GM18951 (cell line): Measurements from ENCODE around the gene DYRK1A.

Experiments used
- POLR2A ChIP-seq: IDR thresholded peaks from 4 replicates; pipeline ENCODE4 v1.6.1; 2011; ENCODE audit warnings: mild to moderate bottlenecking; ENCODE audit not compliant: insufficient read length, insufficient read depth; ENCODE audit errors: extremely low read depth
- in situ Hi-C: fragments of 300-500 bp; cut with MboI; formaldehyde crosslinking; loops from one replicate; pipeline ENCODE4 v1.12.0; 2022; ENCODE audit warnings: low sequenced_read_pairs, mixed read lengths, inconsistent platforms; ENCODE audit not compliant: unreplicated experiment

DYRK1A gene

GRCh38 chr21:37462087-37462861 lies 95.7 kb downstream of the DYRK1A start:
- TF ChIP-seq POLR2A = no peak
- in situ Hi-C loops = no loop called here

GRCh38 chr21:37463083-37463801 lies 96.7 kb downstream of the DYRK1A start:
- no peak for TF ChIP-seq POLR2A
- in situ Hi-C loops = no loop called here

GRCh38 chr21:37467082-37467481 lies 100.5 kb downstream of the DYRK1A start:
- in situ Hi-C loops = no loop called here
- no peak for TF ChIP-seq POLR2A

- no peak for TF ChIP-seq POLR2A
- in situ Hi-C loops = no loop called here
Measured at GRCh38 chr21:37468909-37469308, 102.3 kb downstream of the DYRK1A start.

GRCh38 chr21:37469441-37469840 lies 102.9 kb downstream of the DYRK1A start:
- in situ Hi-C loops = no loop called here
- no peak for TF ChIP-seq POLR2A

- in situ Hi-C loops = no loop called here
- TF ChIP-seq POLR2A = no peak
Measured at GRCh38 chr21:37472581-37472980, 106.0 kb downstream of the DYRK1A start.

- TF ChIP-seq POLR2A = no peak
- in situ Hi-C loops = no loop called here
Measured at GRCh38 chr21:37473491-37473890, 106.9 kb downstream of the DYRK1A start.

- TF ChIP-seq POLR2A = no peak
- in situ Hi-C loops = no loop called here
Measured at GRCh38 chr21:37474342-37474741, 107.8 kb downstream of the DYRK1A start.

GRCh38 chr21:37475186-37475868 lies 108.8 kb downstream of the DYRK1A start:
- in situ Hi-C loops = no loop called here
- no peak for TF ChIP-seq POLR2A

- in situ Hi-C loops = no loop called here
- no peak for TF ChIP-seq POLR2A
Measured at GRCh38 chr21:37478794-37479193, 112.2 kb downstream of the DYRK1A start.

- in situ Hi-C loops = no loop called here
- no peak for TF ChIP-seq POLR2A
Measured at GRCh38 chr21:37483776-37484175, 117.2 kb downstream of the DYRK1A start.

- no peak for TF ChIP-seq POLR2A
Measured at GRCh38 chr21:37484535-37485474, 118.2 kb downstream of the DYRK1A start.

GRCh38 chr21:37489553-37489952 lies 123.0 kb downstream of the DYRK1A start:
- in situ Hi-C loops = no loop called here
- no peak for TF ChIP-seq POLR2A

More at GRCh38 chr21:37484535-37485474, 118.2 kb downstream of the DYRK1A start:
- in situ Hi-C loops = no loop called here

GRCh38 chr21:37490084-37490483 lies 123.5 kb downstream of the DYRK1A start:
- no peak for TF ChIP-seq POLR2A
- in situ Hi-C loops = no loop called here
